CD4-positive, alpha-beta memory T cell (primary cell): Measurements from ENCODE around the gene INO80C. TPM values are rescaled to one million over a fixed set of nuclear protein-coding genes. Genes with fewer than 3 reads are reported as not detected.
A peak's percentile ranks its signal among the peaks of the same experiment; 100 is the strongest.
"Not testable (repeated sequence)": the region's sequence is repeated elsewhere in the genome, so short reads cannot be mapped to it uniquely, and the experiment has no call there.

Experiments used
- CTCF ChIA-PET: fragments of 350-600 bp; sonication (Branson Sonifier 250); formaldehyde crosslinking; loops from one replicate; lab custom pipeline; 2021; ENCODE audit warnings: inconsistent platforms; ENCODE audit not compliant: partially characterized antibody; lab: Charles Lee
- POLR2A ChIA-PET: fragments of 350-600 bp; sonication (Branson Sonifier 250); formaldehyde crosslinking; loops from one replicate; lab custom pipeline; 2021; ENCODE audit not compliant: partially characterized antibody; lab: Charles Lee
- DNase-seq, 5 donors: peaks; one replicate each; pipeline versions ENCODE4 v3.0.0 to v3.0.0-alpha.2; 2020 to 2022; ENCODE audit warnings: mixed read lengths in 1 of 5
- H3K27ac ChIP-seq: one replicate; pipeline ENCODE4 v1.7.0; 2013; ENCODE audit warnings: low read depth, low read length
- H3K27me3 ChIP-seq: 2 replicates; pipeline ENCODE4 v1.7.0; 2013; ENCODE audit warnings: mild to moderate bottlenecking, low read length, moderate library complexity; ENCODE audit not compliant: insufficient read depth
- H3K36me3 ChIP-seq: 2 replicates; pipeline ENCODE4 v1.7.0; 2013; ENCODE audit warnings: mild to moderate bottlenecking, low read length, moderate library complexity; ENCODE audit not compliant: insufficient read depth
- H3K4me1 ChIP-seq: 2 replicates; pipeline ENCODE4 v1.7.0; 2013; ENCODE audit warnings: mild to moderate bottlenecking, low read length, moderate library complexity; ENCODE audit not compliant: insufficient read depth
- H3K4me3 ChIP-seq, 2 donors: one replicate each; pipeline ENCODE4 v1.7.0; 2013; ENCODE audit warnings: low read length in 2 of 2, mild to moderate bottlenecking in 1 of 2
- H3K9me3 ChIP-seq, 2 donors: one replicate each; pipeline ENCODE4 v1.7.0; 2013; ENCODE audit warnings: low read length in 2 of 2, control low read depth in 1 of 2; ENCODE audit not compliant: control insufficient read depth in 1 of 2
- H3K27ac Mint-ChIP-seq, 7 donors: one replicate each; pipeline ENCODE4 v1.8.0; 2020 to 2021; ENCODE audit warnings: mixed read lengths in 7 of 7, mild to moderate bottlenecking in 6 of 7, inconsistent platforms in 3 of 7, moderate library complexity in 3 of 7
- H3K27me3 Mint-ChIP-seq, 2 donors: one replicate each; pipeline ENCODE4 v1.8.0; 2020 to 2021; ENCODE audit warnings: mixed read lengths in 2 of 2
- H3K36me3 Mint-ChIP-seq, 2 donors: one replicate each; pipeline ENCODE4 v1.8.0; 2020 to 2021; ENCODE audit warnings: mixed read lengths in 2 of 2, inconsistent platforms in 1 of 2, mild to moderate bottlenecking in 1 of 2
- H3K4me1 Mint-ChIP-seq, 4 donors: one replicate each; pipeline ENCODE4 v1.8.0; 2020 to 2021; ENCODE audit warnings: mixed read lengths in 4 of 4, mild to moderate bottlenecking in 1 of 4
- H3K4me3 Mint-ChIP-seq, 8 donors: one replicate each; pipeline ENCODE4 v1.8.0; 2020 to 2021; ENCODE audit warnings: mixed read lengths in 8 of 8, mild to moderate bottlenecking in 7 of 8, moderate library complexity in 6 of 8, inconsistent platforms in 3 of 8
- H3K9me3 Mint-ChIP-seq, 8 donors: one replicate each; pipeline ENCODE4 v1.8.0; 2020 to 2021; ENCODE audit warnings: mixed read lengths in 8 of 8, mild to moderate bottlenecking in 5 of 8, inconsistent platforms in 3 of 8, moderate library complexity in 1 of 8
- intact Hi-C: fragments of 100-400 bp; cut with micrococcal nuclease; formaldehyde crosslinking; loops from one replicate; pipeline ENCODE4 v1.15.1; 2023
- polyA plus RNA-seq, 2 donors: library from polyadenylated mRNA; unstranded; fragments of 300-500 nt; fragmentation: Illumina TruSeq; gene quantifications; one replicate each; pipeline ENCODE4 v1.2.3, GENCODE V29; 2021
- total RNA-seq, 2 experiments: library from RNA; stranded (reverse); gene quantifications; one replicate each; pipeline ENCODE4 v1.2.3, GENCODE V29; 2021

The INO80C gene
- total and polyA plus RNA-seq, 4 experiments from 2014 or later = 18.9 to 30.3 (median 28.1) TPM

- H3K36me3 ChIP-seq = no peaks in the 10 kb centered on the region
- intact Hi-C loops = loop anchor here (2.0 to 10.0 kb wide), 5 partner anchors 87 to 631 kb away; partner anchors contain the start of genes MAPRE2 and RPRD1A
- H3K27ac ChIP-seq = no peak overlapping the region
- H3K4me1 ChIP-seq = peaks cover 23% of the 10 kb centered on the region
- Mint-ChIP-seq H3K9me3 (peaks cover 0 to 2% (median 0%) of the 10 kb centered on the region in 8 donors), H3K36me3 (peaks cover 0 to 4% of the 10 kb centered on the region in 2 donors), H3K4me3 (peak overlapping the region in 3 of 8 donors; percentile 19 to 32 (median 20)), H3K27ac (peak overlapping the region in 2 of 7 donors; percentile 13 to 23), H3K4me1 (peaks cover 12 to 47% (median 28%) of the 10 kb centered on the region in 4 donors), H3K27me3 (no peaks in the 10 kb centered on the region)
- ChIA-PET POLR2A (no interaction called here), CTCF (no interaction called here)
- no peaks in the 10 kb centered on the region for H3K27me3 ChIP-seq
- H3K9me3 ChIP-seq = no peaks in the 10 kb centered on the region
- DNase-seq = no peak
- no peak overlapping the region for H3K4me3 ChIP-seq
These were observed 2.0 kb downstream of the INO80C start for GRCh38 chr18:35495536-35496314.

- ChIA-PET CTCF (no interaction called here), POLR2A (no interaction called here)
- DNase-seq = no peak
- Mint-ChIP-seq H3K27me3 (no peaks in the 10 kb centered on the region), H3K4me3 (peak overlapping the region in 2 of 8 donors; percentile 7 to 14), H3K27ac (no peak overlapping the region), H3K9me3 (peaks cover 0 to 2% (median 0%) of the 10 kb centered on the region in 8 donors), H3K4me1 (peaks cover 12 to 48% (median 26%) of the 10 kb centered on the region in 4 donors), H3K36me3 (peaks cover 4 to 10% of the 10 kb centered on the region in 2 donors)
- H3K9me3 ChIP-seq = no peaks in the 10 kb centered on the region
- H3K4me1 ChIP-seq = peaks cover 23% of the 10 kb centered on the region
- no peaks in the 10 kb centered on the region for H3K27me3 ChIP-seq
- intact Hi-C loops = loop anchor here (5.0 to 10.0 kb wide), 3 partner anchors 452 to 630 kb away; partner anchors contain the start of gene MAPRE2
- H3K27ac ChIP-seq = no peak overlapping the region
- no peak overlapping the region for H3K4me3 ChIP-seq
- H3K36me3 ChIP-seq = no peaks in the 10 kb centered on the region
These were observed 3.2 kb downstream of the INO80C start for GRCh38 chr18:35494251-35495220.

- intact Hi-C loops = loop anchor here (10.0 kb wide), 1 partner anchor 627 kb away; no protein-coding TSS in a partner anchor
- ChIA-PET POLR2A (no interaction called here), CTCF (no interaction called here)
- no peak for DNase-seq
- H3K27me3 ChIP-seq = no peaks in the 10 kb centered on the region
- H3K9me3 Mint-ChIP-seq = peaks cover 0 to 2% (median 0%) of the 10 kb centered on the region in 8 donors
- H3K4me3 Mint-ChIP-seq = no peak overlapping the region
- H3K36me3 Mint-ChIP-seq = peaks cover 7 to 29% of the 10 kb centered on the region in 2 donors
- H3K27me3 Mint-ChIP-seq = no peaks in the 10 kb centered on the region
- H3K4me3 ChIP-seq = no peak overlapping the region
- no peaks in the 10 kb centered on the region for H3K36me3 ChIP-seq
- no peak overlapping the region for H3K27ac ChIP-seq
- peaks cover 13% of the 10 kb centered on the region for H3K4me1 ChIP-seq
- no peak overlapping the region for H3K27ac Mint-ChIP-seq
- peaks cover 12 to 33% (median 19%) of the 10 kb centered on the region in 4 donors for H3K4me1 Mint-ChIP-seq
- H3K9me3 ChIP-seq = no peaks in the 10 kb centered on the region
These were observed 6.1 kb downstream of the INO80C start for GRCh38 chr18:35491700-35492077.

GRCh38 chr18:35490894-35491699, 6.7 kb downstream of the INO80C start:
- Mint-ChIP-seq H3K36me3 (peaks cover 7 to 29% of the 10 kb centered on the region in 2 donors), H3K4me3 (no peak overlapping the region), H3K27me3 (no peaks in the 10 kb centered on the region), H3K9me3 (peaks cover 0 to 2% (median 0%) of the 10 kb centered on the region in 8 donors), H3K27ac (peak overlapping the region in 1 of 7 donors; percentile 70), H3K4me1 (peaks cover 9 to 27% (median 14%) of the 10 kb centered on the region in 4 donors)
- CTCF ChIA-PET = no interaction called here
- DNase-seq = no peak
- H3K27me3 ChIP-seq = no peaks in the 10 kb centered on the region
- H3K27ac ChIP-seq = no peak overlapping the region
- H3K9me3 ChIP-seq = no peaks in the 10 kb centered on the region
- intact Hi-C loops = loop anchor here (10.0 kb wide), 1 partner anchor 626 kb away; no protein-coding TSS in a partner anchor
- no peak overlapping the region for H3K4me3 ChIP-seq
- no peaks in the 10 kb centered on the region for H3K36me3 ChIP-seq
- POLR2A ChIA-PET = interaction anchor here (0.6 kb wide), 1 partner anchor 538 kb away, joined by 4 read pairs; no protein-coding TSS in a partner anchor
- peaks cover 7% of the 10 kb centered on the region for H3K4me1 ChIP-seq

GRCh38 chr18:35489913-35490490, 7.8 kb downstream of the INO80C start:
- Mint-ChIP-seq H3K27ac (peak overlapping the region in 2 of 7 donors; percentile 29 to 31), H3K9me3 (peaks cover 0 to 2% (median 0%) of the 10 kb centered on the region in 8 donors), H3K27me3 (no peaks in the 10 kb centered on the region), H3K4me1 (peaks cover 7 to 20% (median 10%) of the 10 kb centered on the region in 4 donors), H3K36me3 (peaks cover 7 to 29% of the 10 kb centered on the region in 2 donors), H3K4me3 (no peak overlapping the region)
- Histone ChIP-seq H3K9me3 (no peaks in the 10 kb centered on the region), H3K27me3 (no peaks in the 10 kb centered on the region), H3K4me1 (no peaks in the 10 kb centered on the region), H3K4me3 (no peak overlapping the region), H3K27ac (no peak overlapping the region), H3K36me3 (no peaks in the 10 kb centered on the region)
- intact Hi-C loops = loop anchor here (10.0 kb wide), 1 partner anchor 625 kb away; no protein-coding TSS in a partner anchor
- DNase-seq = no peak
- ChIA-PET CTCF (no interaction called here), POLR2A (no interaction called here)

- H3K4me3 ChIP-seq, H3K4me3 Mint-ChIP-seq, H3K27me3 Mint-ChIP-seq, CTCF ChIA-PET, H3K27ac ChIP-seq, DNase-seq, H3K9me3 ChIP-seq, H3K36me3 ChIP-seq, H3K27me3 ChIP-seq, H3K4me1 ChIP-seq, intact Hi-C loops, H3K27ac Mint-ChIP-seq, POLR2A ChIA-PET, H3K9me3 Mint-ChIP-seq: not testable (repeated sequence)
- H3K4me1 Mint-ChIP-seq = peaks cover 5 to 15% (median 8%) of the 10 kb centered on the region in 4 donors
- peaks cover 7 to 29% of the 10 kb centered on the region in 2 donors for H3K36me3 Mint-ChIP-seq
These were observed 8.5 kb downstream of the INO80C start for GRCh38 chr18:35489281-35489680.
